AG04450 (cell line): ENCODE data around the gene BOK. TPM values are rescaled to one million over a fixed set of nuclear protein-coding genes. Genes with fewer than 3 reads are reported as not detected.
A peak's percentile ranks its signal among the peaks of the same experiment; 100 is the strongest.

Experiments
- CTCF ChIA-PET: fragments of 300-600, 350-600 bp; formaldehyde crosslinking; extraction: SDS; loops from one replicate; lab custom pipeline; 2022; ENCODE audit warnings: antibody characterized with exemption, inconsistent platforms; lab: Charles Lee
- POLR2A ChIA-PET: fragments of 350-600 bp; formaldehyde crosslinking; extraction: SDS; loops from one replicate; lab custom pipeline; 2021; ENCODE audit warnings: antibody characterized with exemption, inconsistent platforms; lab: Yijun Ruan, JAX
- DNase-seq: peaks from one replicate; pipeline ENCODE4 v3.0.0-alpha.2; 2011; ENCODE audit warnings: low read depth, low spot score
- H3K27ac ChIP-seq: one replicate; pipeline ENCODE4 v1.5.1; 2012; ENCODE audit warnings: low read depth, low read length, control low read depth
- H3K27me3 ChIP-seq: one replicate; pipeline ENCODE4 v1.6.0; 2012; ENCODE audit warnings: low read length; ENCODE audit not compliant: control insufficient read depth, insufficient read depth
- H3K4me3 ChIP-seq: 2 replicates; pipeline ENCODE4 v1.5.1; 2011; ENCODE audit warnings: mild to moderate bottlenecking, low read depth, low read length, control low read depth
- H3K9me3 ChIP-seq: 2 replicates; pipeline ENCODE4 v1.5.1; 2012; ENCODE audit warnings: low read length; ENCODE audit not compliant: control insufficient read depth, insufficient read depth
- CTCF ChIP-seq: IDR thresholded peaks from 2 replicates; pipeline ENCODE4 v1.5.1; 2011; ENCODE audit warnings: low read depth, low read length, control low read depth, inconsistent platforms
- polyA plus RNA-seq: library from polyadenylated mRNA; depleted of rRNA; stranded (reverse); fragments of >200 nt; gene quantifications from 2 replicates; pipeline ENCODE4 v1.2.3, GENCODE V29; 2011; rRNA removed
- small RNA-seq: library from RNA; depleted of rRNA; stranded (forward); fragments of <200 nt; gene quantifications from one replicate; pipeline ENCODE3, GENCODE V24; 2012; ENCODE audit warnings: low read depth; ENCODE audit not compliant: insufficient read length

The BOK gene
- polyA plus RNA-seq, 1 experiment, result 18.6 TPM

- ChIA-PET CTCF (no interaction called here), POLR2A (no interaction called here)
- H3K4me3 ChIP-seq, result no peak overlapping the region
- H3K27ac ChIP-seq, result no peak overlapping the region
- no peak for TF ChIP-seq CTCF
- no peak for DNase-seq
- H3K9me3 ChIP-seq, result peaks cover 7% of the 10 kb centered on the region
- no peaks in the 10 kb centered on the region for H3K27me3 ChIP-seq
These were observed 60.3 kb downstream of the BOK start for GRCh38 chr2:241618829-241619228.

GRCh38 chr2:241619597-241620418 lies 61.3 kb downstream of the BOK start:
- no peak for DNase-seq
- CTCF ChIA-PET, result no interaction called here
- POLR2A ChIA-PET, result no interaction called here
- Histone ChIP-seq H3K27ac (no peak overlapping the region), H3K9me3 (peaks cover 7% of the 10 kb centered on the region), H3K27me3 (no peaks in the 10 kb centered on the region), H3K4me3 (no peak overlapping the region)
- no peak for TF ChIP-seq CTCF

GRCh38 chr2:241620419-241620769 lies 61.8 kb downstream of the BOK start:
- Histone ChIP-seq H3K9me3 (peaks cover 7% of the 10 kb centered on the region), H3K4me3 (no peak overlapping the region), H3K27me3 (no peaks in the 10 kb centered on the region), H3K27ac (no peak overlapping the region)
- ChIA-PET CTCF (no interaction called here), POLR2A (no interaction called here)
- TF ChIP-seq CTCF, result no peak
- DNase-seq, result no peak

Small RNAs within 50 kb of the gene (small RNA-seq; reads per million reads assigned to genes)
- gene RNA5SP122, result 5.6 reads per million, percentile 54 among the genes with 10 or more reads in this experiment

Other genes with a start within 250 kb of the BOK start
- 707 and 731 TPM in 2 replicates for gene HDLBP, start 243.1 kb upstream of the BOK start, polyA plus RNA-seq
- gene SEPTIN2, start 242.8 kb upstream of the BOK start, polyA plus RNA-seq, result 788 and 1,080 TPM in 2 replicates
- 25.4 and 27.0 TPM in 2 replicates for gene FARP2, start 202.5 kb upstream of the BOK start, polyA plus RNA-seq
- gene STK25, start 50.2 kb upstream of the BOK start, polyA plus RNA-seq, result 216 and 302 TPM in 2 replicates
- gene THAP4, start 78.4 kb downstream of the BOK start, polyA plus RNA-seq, result 23.7 and 34.1 TPM in 2 replicates
- 82.4 and 98.2 TPM in 2 replicates for gene ATG4B, start 78.9 kb downstream of the BOK start, polyA plus RNA-seq
- gene DTYMK, start 128.1 kb downstream of the BOK start, polyA plus RNA-seq, result 28.4 and 29.6 TPM in 2 replicates
- 22.4 and 23.9 TPM in 2 replicates for gene ING5, start 143.3 kb downstream of the BOK start, polyA plus RNA-seq
- gene D2HGDH, start 175.9 kb downstream of the BOK start, polyA plus RNA-seq, result 7.3 and 9.5 TPM in 2 replicates
- gene GAL3ST2, start 218.1 kb downstream of the BOK start, polyA plus RNA-seq, result not detected in 2 replicates